Umbilical cord (tissue), 2 donors: ENCODE data around the gene NFATC2. TPM values are rescaled to one million over a fixed set of nuclear protein-coding genes. Genes with fewer than 3 reads are reported as not detected.
A peak's percentile ranks its signal among the peaks of the same experiment; 100 is the strongest.
"Not testable (repeated sequence)": the region's sequence is repeated elsewhere in the genome, so short reads cannot be mapped to it uniquely, and the experiment has no call there.

Experiments used
- DNase-seq: peaks from one replicate; pipeline ENCODE4 v3.0.0-alpha.2; 2015; ENCODE audit warnings: low spot score
- total RNA-seq: library from RNA; depleted of rRNA; stranded (reverse); fragments of >200 nt; gene quantifications from one replicate; pipeline ENCODE4 v1.2.3, GENCODE V29; 2014; ENCODE audit warnings: low replicate concordance; ENCODE audit not compliant: insufficient read depth

Gene NFATC2
- total RNA-seq, 1 donor from 2014 or later, result 14.7 TPM

GRCh38 chr20:51540580-51540979 lies 1.9 kb downstream of the NFATC2 start:
- no peak for DNase-seq

GRCh38 chr20:51540074-51540473 lies 2.4 kb downstream of the NFATC2 start:
- not testable (repeated sequence) for DNase-seq

DNA sequence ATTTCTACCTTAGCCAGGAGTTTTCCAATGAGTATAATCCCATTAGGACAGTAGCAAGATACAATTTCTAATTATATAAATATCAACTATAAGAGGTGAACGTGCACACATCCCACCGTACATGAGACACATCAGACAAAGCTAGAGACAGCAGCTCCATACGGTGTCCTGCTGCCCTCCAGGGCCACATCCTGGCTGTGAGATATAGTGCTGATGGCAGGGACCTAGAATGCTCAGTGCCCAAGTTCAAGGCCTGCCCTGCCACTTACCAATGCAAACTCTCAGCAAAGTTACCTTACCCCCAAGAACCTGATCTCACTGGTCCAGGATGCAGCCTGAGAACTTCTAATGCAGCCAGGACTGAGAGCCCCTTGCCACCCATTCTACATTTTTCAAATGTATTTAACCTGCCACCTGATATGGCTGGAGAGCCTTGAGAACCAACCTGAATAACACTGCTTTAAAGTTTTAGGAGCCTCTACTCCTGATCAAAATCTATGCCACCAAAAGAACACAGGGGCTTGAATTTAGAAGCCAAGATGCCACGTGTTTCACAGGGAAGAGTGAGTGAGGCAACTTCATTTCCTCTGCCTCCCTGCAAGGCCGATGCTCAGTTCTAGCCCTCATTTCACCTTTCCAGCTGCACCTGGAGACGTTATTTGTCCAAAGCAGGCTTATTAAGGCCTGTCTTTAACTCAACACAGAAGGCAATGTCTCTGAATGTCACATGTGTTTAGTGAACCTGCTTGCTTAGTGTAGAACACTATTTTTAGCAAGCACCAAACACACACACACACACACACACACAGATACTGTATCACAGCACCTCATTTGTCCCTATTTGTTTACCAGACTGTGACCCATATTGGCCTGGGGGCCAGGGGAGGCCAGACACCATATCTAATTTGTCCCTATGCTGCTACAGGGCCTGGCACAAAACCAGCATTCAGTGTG lies 6.1 kb downstream of the NFATC2 start:
- DNase-seq, result no peak

DNA sequence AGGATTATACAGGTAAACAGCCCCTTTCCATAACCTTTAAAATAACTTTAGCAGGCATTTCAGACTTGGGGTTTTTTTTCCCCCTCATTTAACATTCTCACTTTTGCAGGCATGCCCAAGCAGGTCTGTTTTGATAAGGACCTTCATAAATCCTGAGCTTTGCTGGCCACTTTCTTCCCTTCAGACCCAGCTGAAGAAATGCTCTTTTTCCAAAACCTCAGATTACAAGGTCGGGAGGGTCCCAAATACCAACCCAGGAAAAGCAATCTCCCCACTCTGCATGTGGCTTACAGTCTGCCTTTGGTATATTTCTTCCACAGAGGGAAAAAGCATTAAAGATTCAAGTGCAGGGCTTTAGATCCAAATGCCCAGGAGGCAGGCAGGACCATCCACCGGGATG lies 6.8 kb downstream of the NFATC2 start:
- DNase-seq, result peak; percentile 69

GRCh38 chr20:51535075-51535386 lies 7.5 kb downstream of the NFATC2 start:
- DNase-seq, result peak; percentile 91

DNA sequence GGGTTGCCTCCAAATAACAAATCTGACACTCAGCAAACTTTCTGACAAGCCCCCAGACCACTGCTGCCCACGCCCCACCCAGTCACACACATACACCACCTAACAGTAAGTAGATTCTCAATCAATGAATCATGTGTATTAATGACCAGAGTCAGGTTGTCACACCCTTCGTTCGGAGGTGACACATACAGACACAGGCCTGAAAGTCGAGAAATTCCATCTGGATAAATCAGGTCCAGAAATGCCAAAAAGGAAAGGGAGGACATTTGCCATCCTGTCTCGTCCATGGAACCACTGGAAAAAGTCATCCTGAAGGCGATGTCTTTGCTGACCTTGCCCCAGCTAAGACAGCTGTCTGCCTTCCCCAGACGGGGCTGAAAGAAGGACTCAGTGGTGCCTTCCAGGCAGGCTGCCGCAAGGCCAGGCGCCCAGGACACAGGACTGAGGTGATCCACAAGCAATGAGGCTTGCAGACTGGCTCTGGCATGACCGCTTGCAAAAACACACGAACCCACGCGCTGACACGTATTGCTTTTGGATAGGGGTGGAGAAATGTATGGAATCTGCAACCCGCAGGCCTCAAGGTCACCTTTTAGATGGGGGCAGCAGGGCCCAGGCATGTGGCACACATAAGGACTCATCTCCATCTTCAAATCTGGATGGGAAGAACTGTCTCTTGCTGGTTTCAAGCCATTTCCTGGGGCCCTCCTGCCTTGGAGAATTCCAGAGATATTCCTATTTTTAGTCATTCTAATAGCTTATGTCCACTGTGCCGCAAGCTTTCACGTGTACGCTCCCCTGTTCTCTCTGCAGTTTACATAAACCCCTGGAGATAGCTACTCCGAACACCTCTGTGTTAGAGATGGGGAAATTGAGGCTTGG lies 9.0 kb downstream of the NFATC2 start:
- DNase-seq, result peak; percentile 72

DNA sequence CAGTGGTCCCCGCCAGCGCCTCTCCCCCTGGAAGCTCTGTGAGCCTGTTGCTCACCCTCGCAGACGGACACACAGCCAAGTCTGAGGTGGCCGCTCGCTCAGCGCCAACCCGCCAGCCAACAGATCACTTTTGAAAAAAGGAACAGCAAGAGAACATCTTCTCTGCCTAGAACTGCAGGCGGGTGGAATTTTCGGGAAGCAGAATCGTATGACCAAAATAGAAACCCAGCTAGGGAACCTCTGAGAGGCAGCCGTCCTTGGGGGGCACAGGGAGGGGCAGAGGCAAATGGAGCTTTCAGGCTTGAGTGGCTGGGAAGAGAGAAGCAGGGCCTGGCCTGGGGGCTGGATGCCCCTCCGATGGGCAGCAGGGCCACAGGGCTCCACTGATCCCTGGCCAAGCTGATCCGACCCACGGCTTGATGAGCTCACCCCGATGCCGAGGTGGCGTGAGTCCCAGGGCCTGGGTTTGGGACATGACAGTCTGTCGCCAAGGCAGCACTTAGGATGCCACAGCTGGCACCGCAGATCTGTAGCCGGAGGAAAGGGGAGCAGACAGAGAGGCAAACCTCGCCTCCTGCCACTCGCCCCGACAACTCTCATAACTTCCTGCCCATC lies 9.8 kb downstream of the NFATC2 start:
- DNase-seq, result peak; percentile 82

DNA sequence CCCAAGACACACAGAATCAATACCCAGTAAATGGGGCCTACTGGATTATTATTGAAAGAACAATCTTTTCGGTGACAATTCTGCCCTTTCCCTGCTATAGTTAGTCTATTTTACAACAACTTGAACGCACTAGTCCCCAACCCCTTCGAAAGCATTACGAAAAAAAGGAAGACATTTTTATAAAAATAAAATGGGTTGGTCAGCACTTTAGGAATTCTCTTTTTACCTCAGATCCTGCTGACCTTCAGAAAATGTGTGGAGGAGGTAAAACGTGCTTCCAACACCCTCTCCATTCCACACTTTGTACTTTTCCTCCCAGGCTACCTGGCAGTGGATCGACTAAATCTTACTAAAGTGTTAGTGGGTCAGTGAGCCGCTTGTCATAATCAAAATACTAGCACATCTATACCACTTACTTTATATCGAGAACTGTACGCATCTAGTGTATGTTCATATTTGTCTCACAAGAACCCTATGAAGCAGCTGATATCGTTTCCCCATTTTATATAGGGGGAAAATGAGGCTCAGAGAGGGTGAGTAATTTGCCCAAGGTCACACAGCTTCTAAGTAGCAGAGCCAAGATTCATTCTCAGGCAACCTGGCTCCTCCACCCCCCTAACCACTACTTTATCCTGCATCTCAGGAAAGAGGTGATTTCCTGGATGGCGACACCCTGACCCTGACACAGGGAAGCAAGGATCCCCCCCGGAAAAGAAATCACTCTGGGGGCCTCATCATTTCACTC lies 10.6 kb downstream of the NFATC2 start:
- no peak for DNase-seq

GRCh38 chr20:51531141-51531710 lies 11.3 kb downstream of the NFATC2 start:
- peak; percentile 22 for DNase-seq

DNA sequence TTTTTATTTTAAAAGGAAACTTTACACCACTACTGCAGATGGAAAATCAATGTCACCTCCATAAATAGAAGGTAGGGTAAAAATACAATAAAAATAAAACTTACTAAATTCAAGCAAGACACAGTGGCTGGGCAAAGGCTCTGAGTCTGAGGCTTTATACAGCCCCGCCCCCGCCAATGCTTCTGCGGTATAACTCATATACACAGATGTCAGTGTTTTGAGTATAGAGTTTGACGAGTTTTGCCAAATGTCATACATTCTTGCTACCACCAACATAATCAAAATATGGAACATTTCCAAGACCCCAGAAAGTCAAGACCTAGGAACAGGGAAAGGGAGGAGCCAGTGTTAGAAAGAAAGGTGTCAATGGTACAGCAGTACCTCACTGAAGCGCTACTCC lies 12.8 kb downstream of the NFATC2 start:
- peak; percentile 66 for DNase-seq

- peak; percentile 93 for DNase-seq
Measured at GRCh38 chr20:51529081-51529681, 13.3 kb downstream of the NFATC2 start.

DNA sequence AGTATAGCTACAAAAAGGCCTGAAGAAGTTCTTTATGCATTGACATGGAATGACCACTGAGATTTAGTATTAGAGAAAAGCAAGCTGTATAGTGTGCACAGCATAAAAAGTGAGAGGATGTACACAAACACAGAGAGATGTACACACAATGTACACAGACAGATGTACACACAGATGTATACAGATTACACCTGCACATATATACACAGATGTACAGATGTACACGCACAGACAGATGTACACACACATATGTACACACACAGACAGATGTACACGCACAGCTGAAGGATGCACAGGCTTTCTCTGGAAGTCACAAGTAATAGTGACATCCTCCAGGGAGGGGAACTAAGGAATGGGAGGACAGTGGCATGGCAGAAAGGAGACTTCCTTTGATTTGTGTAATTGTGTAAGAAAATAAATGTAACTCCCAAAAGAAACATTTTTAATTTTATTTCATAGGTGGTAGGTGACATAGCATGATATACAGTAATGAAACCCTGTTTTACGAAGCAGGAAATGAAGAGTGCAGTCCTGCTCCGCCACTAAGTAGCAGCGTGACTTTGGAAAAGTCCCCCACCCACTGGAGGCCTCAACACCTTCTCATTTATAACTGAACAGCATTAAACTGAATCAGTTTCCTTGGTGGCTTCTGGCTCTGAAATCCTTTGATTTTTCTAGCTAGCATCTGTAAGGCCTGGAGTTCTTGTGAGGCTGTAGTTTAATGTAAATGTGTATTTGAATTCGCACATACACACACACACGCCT lies 14.1 kb downstream of the NFATC2 start:
- no peak for DNase-seq

DNA sequence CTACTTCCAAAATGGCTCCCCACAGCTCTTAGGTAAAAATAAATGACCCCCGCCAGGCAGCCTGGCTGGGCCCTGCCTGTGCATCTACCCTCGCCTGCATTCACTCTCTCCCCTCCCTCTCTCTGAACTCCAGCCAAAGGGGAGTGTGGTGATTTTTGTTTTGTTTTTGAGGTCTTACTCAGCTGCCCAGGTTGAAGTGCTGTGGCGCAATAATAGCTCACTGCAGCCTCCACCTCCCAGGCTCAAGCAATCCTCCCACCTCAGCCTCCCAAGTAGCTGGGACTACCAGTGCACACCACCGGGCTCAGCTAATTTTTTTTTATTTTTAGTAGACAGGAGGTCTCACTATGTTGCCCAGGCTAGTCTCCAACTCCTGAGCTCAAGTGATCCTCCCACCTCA lies 15.8 kb downstream of the NFATC2 start:
- no peak for DNase-seq

- no peak for DNase-seq
Measured at GRCh38 chr20:51526106-51526470, 16.4 kb downstream of the NFATC2 start.

DNA sequence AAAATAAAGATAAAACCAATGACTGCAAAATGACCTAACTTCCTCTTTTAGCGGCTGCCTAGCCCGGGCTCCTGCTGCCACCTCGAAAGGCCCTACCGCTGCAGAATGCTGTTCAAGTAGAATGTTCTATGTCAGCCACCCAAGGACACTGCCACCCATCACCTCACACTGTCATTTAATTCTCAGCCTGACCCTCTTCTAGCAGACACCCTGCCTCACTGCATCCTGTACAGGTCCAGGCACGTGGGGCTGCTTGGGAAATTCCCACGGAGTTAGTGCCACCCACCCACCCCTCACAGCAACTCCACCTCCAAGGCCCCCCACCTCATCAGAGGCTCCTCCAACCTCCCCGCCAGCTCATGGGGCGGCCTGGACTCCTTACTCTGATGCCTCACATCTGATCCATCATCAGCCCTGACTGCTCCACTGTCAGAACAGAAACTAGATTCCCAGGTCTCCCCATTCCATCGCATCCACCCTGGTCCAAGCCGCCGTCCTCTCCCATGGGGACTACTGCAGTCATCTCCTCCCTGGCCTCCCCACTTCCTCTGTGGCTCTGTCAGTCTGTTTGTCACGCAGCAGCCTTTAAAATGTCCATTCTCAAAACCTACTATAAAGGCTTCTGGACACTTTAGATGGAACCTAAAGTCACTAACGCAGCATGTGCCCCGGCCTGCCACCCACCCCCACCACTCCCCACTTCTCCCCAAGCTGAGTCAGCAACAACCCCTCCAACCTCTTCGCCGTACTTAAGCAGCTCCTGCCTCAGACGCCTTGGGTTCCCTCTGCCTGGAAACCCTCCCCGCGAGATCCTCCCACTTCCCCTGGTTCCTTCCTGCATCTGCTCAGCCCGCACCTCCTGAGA lies 17.0 kb downstream of the NFATC2 start:
- DNase-seq, result peak; percentile 73

GRCh38 chr20:51523276-51524013 lies 19.1 kb downstream of the NFATC2 start:
- DNase-seq, result no peak

DNA sequence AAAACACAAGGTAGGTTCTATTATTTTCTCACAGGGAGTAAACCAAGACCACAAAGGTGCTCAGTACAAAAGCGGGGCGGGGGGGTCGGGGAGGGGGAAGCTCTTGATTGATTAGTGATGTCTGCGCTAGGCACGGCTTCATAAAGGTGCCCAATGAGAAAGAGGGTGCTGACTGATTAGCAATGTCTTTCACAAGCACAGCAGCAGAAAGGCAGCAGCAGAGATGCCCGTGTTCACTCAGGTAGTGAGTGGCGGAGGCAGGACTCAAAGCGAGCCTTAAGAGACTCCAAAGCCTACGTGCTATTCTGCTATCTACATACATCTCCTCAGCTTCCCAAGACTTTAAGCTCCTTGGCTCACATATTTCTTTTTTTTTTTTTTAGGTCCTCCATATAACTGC lies 20.3 kb downstream of the NFATC2 start:
- DNase-seq, result no peak

- DNase-seq, result no peak
Measured at GRCh38 chr20:51517839-51518238, 24.7 kb downstream of the NFATC2 start.
